ENCODE data around the gene FCHSD1.

DNA sequence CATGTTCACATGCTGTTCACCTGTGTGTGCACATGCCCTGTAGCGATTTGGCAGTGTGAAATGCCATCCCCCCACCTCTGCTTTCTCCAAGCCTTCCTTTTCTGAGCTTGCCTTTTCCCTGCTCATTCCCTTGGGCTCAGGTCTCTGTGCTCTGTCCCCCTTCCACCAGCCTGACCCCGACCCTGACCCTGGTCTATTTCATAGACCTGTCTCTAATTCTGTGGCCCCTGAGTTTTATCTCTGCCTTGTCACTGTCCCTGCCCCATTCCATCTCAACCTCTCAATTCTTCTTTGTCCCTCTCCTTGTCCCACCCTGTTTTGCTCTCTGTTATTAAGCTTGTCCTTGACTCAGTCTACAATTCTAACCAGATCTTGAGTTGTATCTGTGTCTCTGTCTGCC lies 30.1 kb upstream of the FCHSD1 start:
- TF ChIP-seq, protein P1, sequence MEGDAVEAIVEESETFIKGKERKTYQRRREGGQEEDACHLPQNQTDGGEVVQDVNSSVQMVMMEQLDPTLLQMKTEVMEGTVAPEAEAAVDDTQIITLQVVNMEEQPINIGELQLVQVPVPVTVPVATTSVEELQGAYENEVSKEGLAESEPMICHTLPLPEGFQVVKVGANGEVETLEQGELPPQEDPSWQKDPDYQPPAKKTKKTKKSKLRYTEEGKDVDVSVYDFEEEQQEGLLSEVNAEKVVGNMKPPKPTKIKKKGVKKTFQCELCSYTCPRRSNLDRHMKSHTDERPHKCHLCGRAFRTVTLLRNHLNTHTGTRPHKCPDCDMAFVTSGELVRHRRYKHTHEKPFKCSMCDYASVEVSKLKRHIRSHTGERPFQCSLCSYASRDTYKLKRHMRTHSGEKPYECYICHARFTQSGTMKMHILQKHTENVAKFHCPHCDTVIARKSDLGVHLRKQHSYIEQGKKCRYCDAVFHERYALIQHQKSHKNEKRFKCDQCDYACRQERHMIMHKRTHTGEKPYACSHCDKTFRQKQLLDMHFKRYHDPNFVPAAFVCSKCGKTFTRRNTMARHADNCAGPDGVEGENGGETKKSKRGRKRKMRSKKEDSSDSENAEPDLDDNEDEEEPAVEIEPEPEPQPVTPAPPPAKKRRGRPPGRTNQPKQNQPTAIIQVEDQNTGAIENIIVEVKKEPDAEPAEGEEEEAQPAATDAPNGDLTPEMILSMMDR (IDR thresholded peaks at IDR 0.05) = peak in 1 of 6 experiments; percentile 1
- TF ChIP-seq POLR2A (IDR thresholded peaks at IDR 0.05) (no peak), POLR2AphosphoS5 (IDR thresholded peaks at IDR 0.05) (no peak)

All from upper lobe of left lung (tissue), 4 donors.